Measurements from ENCODE around the gene ARHGAP40. TPM values are rescaled to one million over a fixed set of nuclear protein-coding genes. Genes with fewer than 3 reads are reported as not detected.

ARHGAP40 gene
- total and polyA plus RNA-seq, 2 of the 8 experiments (the other 6 are each of a cell fraction or from before 2014, with no cell fraction given), result 0.74 to 1.4 TPM

GRCh38 chr20:38658879-38659596 lies 57.4 kb downstream of the ARHGAP40 start (continued):
- 0 out of 2 replicates have a peak, but pooled peaks have one; percentile 42 for TF ChIP-seq YY1 (IDR thresholded peaks at IDR 0.05; ENCODE audit: low read depth, low read length)
- no peak for TF ChIP-seq MAX (IDR thresholded peaks at IDR 0.05)
- peak; percentile 98 for TF ChIP-seq CHD7 (IDR thresholded peaks at IDR 0.05; ENCODE audit: insufficient replicate concordance, low read length)
- TF ChIP-seq GTF2F1 (IDR thresholded peaks at IDR 0.05; ENCODE audit: borderline replicate concordance, low read depth, low read length), result no peak
- no peak for TF ChIP-seq JUN (IDR thresholded peaks at IDR 0.05; ENCODE audit: low read depth, low read length)
- no peak for TF ChIP-seq POU5F1 (IDR thresholded peaks at IDR 0.05; ENCODE audit: low read depth, low read length)
- no peak for TF ChIP-seq GABPA (IDR thresholded peaks at IDR 0.05; ENCODE audit: borderline replicate concordance, insufficient read depth, low read length)
- TF ChIP-seq TEAD4 (IDR thresholded peaks at IDR 0.05; ENCODE audit: low read depth, low read length), result no peak
- no peak for TF ChIP-seq TAF7 (optimal IDR thresholded peaks at IDR 0.05; ENCODE audit: borderline replicate concordance, low read depth, low read length)
- TF ChIP-seq ASH2L (IDR thresholded peaks at IDR 0.05; ENCODE audit: low read length), result no peak

Data from H1 (cell line).